Muscle layer of colon (tissue), 2 donors: ENCODE data around the gene SYT11.
"Not testable (repeated sequence)": the region's sequence is repeated elsewhere in the genome, so short reads cannot be mapped to it uniquely, and the experiment has no call there.

Experiments used
- H3K27ac ChIP-seq: one replicate; pipeline ENCODE4 v1.7.0; 2013; ENCODE audit warnings: low read depth, mild to moderate bottlenecking, low read length, moderate library complexity
- H3K27me3 ChIP-seq, 2 donors: one replicate each; pipeline ENCODE4 v1.7.0; 2013; ENCODE audit warnings: low read length in 2 of 2, mild to moderate bottlenecking in 2 of 2; ENCODE audit not compliant: insufficient read depth in 2 of 2, control insufficient read depth in 1 of 2
- H3K36me3 ChIP-seq: one replicate; pipeline ENCODE4 v1.7.0; 2013; ENCODE audit warnings: mild to moderate bottlenecking, low read length; ENCODE audit not compliant: insufficient read depth
- H3K4me1 ChIP-seq: one replicate; pipeline ENCODE4 v1.7.0; 2013; ENCODE audit warnings: mild to moderate bottlenecking, low read length; ENCODE audit not compliant: insufficient read depth
- H3K4me3 ChIP-seq, 2 donors: one replicate each; pipeline ENCODE4 v1.7.0; 2013; ENCODE audit warnings: low read length in 2 of 2, low read depth in 1 of 2, mild to moderate bottlenecking in 1 of 2, moderate library complexity in 1 of 2
- H3K9ac ChIP-seq: one replicate; pipeline ENCODE4 v1.7.0; 2013; ENCODE audit warnings: low read length
- H3K9me3 ChIP-seq: one replicate; pipeline ENCODE4 v1.7.0; 2013; ENCODE audit warnings: mild to moderate bottlenecking, low read length
- donor health status: abdominal sarcoma.
- donor health status: Adenocarcinoma of cecum.

Gene SYT11

GRCh38 chr1:155859234-155859829 is at the start of gene SYT11:
SYT11 (plus strand) TSS chr1:155859567; CDS start chr1:155859762, 195 bp downstream.
- Histone ChIP-seq H3K9me3 (no peaks in the 10 kb centered on the region), H3K27ac (peak within 1 kb of the TSS; percentile 79), H3K9ac (peak within 1 kb of the TSS; percentile 64), H3K4me1 (peaks cover 23% of the 10 kb centered on the region), H3K27me3 (no peaks in the 10 kb centered on the region), H3K36me3 (peaks cover 6% of the 10 kb centered on the region), H3K4me3 (peak within 1 kb of the TSS; percentile 29 to 68)

DNA sequence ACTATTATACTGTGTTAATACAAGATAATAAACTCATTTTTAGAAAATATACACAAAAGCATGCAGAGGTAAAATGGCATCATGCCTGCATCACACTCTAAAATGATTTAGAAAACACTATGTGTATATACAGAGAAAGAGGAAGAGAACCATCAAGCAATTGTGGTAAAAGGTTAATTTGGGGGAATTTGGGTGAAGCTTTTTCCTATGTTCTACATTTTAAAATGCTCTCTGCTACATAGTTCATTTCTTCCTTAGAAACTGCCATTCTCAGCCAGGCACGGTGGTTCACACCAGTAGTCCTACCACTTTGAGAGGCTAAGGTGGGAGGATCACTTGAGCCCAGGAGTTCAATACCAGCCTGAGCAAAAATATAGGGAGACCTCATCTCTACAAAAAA is 46.5 kb upstream of the SYT11 start:
- Histone ChIP-seq H3K4me3 (no peak overlapping the region), H3K36me3 (peaks cover 27% of the 10 kb centered on the region), H3K4me1 (no peaks in the 10 kb centered on the region), H3K9me3 (no peaks in the 10 kb centered on the region), H3K27ac (no peak overlapping the region), H3K27me3 (no peaks in the 10 kb centered on the region), H3K9ac (no peak overlapping the region)

- H3K27ac ChIP-seq, result no peak overlapping the region
- H3K9ac ChIP-seq, result no peak overlapping the region
Observed at GRCh38 chr1:155813672-155814071, 45.7 kb upstream of the SYT11 start.

DNA sequence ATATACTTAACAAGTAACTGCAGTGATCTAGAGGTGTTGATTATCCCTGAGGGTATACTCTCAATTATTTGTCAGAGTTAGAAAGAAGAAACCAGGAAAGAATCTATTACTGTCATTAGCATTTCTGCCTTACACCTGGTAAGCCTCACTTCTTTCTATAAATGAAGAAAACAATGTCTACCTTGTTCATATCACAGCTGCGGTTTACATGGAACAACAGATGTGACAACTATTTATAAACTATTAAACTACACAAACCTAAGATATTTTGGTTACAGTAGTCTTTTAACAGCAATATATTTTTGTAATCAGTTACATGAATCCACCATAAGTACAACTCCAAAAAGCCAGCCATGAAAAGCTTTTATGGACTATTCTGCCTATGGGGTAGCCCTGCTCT is 43.0 kb upstream of the SYT11 start:
- Histone ChIP-seq H3K4me1 (no peaks in the 10 kb centered on the region), H3K4me3 (no peak overlapping the region), H3K9me3 (no peaks in the 10 kb centered on the region), H3K36me3 (peaks cover 47% of the 10 kb centered on the region), H3K9ac (no peak overlapping the region), H3K27ac (no peak overlapping the region), H3K27me3 (no peaks in the 10 kb centered on the region)

More at GRCh38 chr1:155813672-155814071, 45.7 kb upstream of the SYT11 start:
- Histone ChIP-seq H3K36me3 (peaks cover 27% of the 10 kb centered on the region), H3K27me3 (no peaks in the 10 kb centered on the region), H3K4me1 (no peaks in the 10 kb centered on the region), H3K9me3 (no peaks in the 10 kb centered on the region), H3K4me3 (no peak overlapping the region)

- Histone ChIP-seq H3K4me3 (no peak overlapping the region), H3K4me1 (no peaks in the 10 kb centered on the region), H3K9me3 (no peaks in the 10 kb centered on the region), H3K27me3 (no peaks in the 10 kb centered on the region), H3K27ac (no peak overlapping the region), H3K36me3 (peaks cover 15% of the 10 kb centered on the region), H3K9ac (no peak overlapping the region)
Observed at GRCh38 chr1:155827450-155827849, 31.9 kb upstream of the SYT11 start.

DNA sequence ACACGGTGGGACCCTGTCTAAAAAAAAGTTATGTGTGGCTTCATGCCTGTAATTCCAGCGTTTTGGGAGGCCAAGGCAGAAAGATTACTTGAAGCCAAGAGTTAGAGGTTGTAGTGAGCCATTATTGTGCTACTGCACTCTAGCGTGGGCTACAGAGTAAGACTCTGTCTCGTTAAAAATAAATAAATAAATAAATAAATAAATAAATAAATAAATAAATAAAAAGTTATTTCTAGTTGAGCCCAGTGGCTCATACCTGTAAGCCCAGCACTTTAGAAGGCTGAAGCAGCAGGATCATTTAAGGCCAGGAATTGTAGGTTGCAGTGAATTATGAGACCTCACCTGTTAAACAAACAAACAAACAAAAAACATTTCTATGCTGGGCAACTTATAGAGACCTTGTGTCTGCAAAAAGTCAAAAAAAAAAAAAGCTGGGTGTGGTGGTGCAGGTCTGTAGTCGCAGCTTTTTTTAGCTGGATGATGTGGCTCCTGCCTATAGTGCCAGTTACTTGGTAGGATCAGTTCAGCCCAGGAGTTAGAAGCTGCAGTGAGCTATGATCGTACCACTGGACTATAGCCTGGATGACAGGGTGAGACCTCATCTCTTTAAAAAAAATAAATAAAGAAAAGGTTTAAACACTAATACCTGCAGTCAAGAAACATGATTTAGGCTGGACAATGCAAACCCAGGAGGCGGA is 27.9 kb upstream of the SYT11 start:
- Histone ChIP-seq H3K27ac (no peak overlapping the region), H3K36me3 (peaks cover under 1% of the 10 kb centered on the region), H3K9ac (no peak overlapping the region), H3K9me3 (no peaks in the 10 kb centered on the region), H3K27me3 (no peaks in the 10 kb centered on the region), H3K4me3 (no peak overlapping the region), H3K4me1 (no peaks in the 10 kb centered on the region)

DNA sequence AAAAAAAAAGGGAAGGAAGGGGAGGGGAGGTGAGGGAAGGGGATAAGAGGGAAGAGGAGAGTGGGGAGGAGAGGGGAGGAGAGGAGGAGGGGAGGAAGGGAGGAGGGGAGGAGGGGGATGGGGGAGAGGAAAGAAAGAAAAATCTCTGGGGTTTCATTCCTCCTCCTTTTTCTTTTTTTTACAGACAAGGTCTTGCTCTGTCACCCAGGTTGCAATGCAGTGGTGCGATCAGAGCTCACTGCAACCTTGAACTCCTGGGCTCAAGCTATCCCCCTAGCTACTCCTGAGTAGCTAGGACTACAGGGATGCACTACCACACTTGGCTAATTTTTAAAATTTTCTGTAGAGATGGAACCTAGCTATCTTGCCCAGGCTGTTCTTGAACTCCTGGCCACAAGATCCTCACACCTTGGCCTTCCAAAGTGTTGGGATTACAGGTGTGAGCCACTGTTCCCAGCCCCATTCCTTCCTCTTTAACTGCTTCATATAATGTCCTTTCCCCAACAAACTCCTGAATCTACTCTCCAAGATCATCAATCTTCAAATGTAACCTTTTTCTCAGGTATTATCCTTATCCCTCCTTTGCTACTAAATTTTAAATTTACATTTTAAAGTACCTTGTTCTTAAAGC is 25.6 kb upstream of the SYT11 start:
- no peak overlapping the region for H3K27ac ChIP-seq
- H3K27me3 ChIP-seq, result no peaks in the 10 kb centered on the region
- no peak overlapping the region for H3K9ac ChIP-seq
- H3K4me1 ChIP-seq, result no peaks in the 10 kb centered on the region
- no peaks in the 10 kb centered on the region for H3K9me3 ChIP-seq
- no peaks in the 10 kb centered on the region for H3K36me3 ChIP-seq
- no peak overlapping the region for H3K4me3 ChIP-seq

- no peaks in the 10 kb centered on the region for H3K36me3 ChIP-seq
- no peaks in the 10 kb centered on the region for H3K27me3 ChIP-seq
- H3K27ac ChIP-seq, result no peak overlapping the region
- H3K4me3 ChIP-seq, result no peak overlapping the region
- H3K4me1 ChIP-seq, result no peaks in the 10 kb centered on the region
- H3K9ac ChIP-seq, result no peak overlapping the region
- H3K9me3 ChIP-seq, result no peaks in the 10 kb centered on the region
Observed at GRCh38 chr1:155834296-155834926, 25.0 kb upstream of the SYT11 start.

DNA sequence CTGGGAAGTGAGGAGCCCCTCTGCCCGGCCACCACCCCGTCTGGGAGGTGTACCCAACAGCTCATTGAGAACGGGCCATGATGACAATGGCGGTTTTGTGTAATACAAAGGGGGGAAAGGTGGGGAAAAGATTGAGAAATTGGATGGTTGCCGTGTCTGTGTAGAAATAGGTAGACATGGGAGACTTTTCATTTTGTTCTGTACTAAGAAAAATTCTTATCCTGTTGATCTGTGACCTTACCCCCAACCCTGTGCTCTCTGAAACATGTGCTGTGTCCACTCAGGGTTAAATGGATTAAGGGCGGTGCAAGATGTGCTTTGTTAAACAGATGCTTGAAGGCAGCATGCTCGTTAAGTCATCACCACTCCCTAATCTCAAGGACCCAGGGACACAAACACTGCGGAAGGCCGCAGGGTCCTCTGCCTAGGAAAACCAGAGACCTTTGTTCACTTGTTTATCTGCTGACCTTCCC is 24.4 kb upstream of the SYT11 start:
- not testable (repeated sequence) for H3K9ac ChIP-seq, H3K9me3 ChIP-seq, H3K36me3 ChIP-seq, H3K4me3 ChIP-seq, H3K27ac ChIP-seq, H3K27me3 ChIP-seq, H3K4me1 ChIP-seq

GRCh38 chr1:155835548-155835947 is 23.8 kb upstream of the SYT11 start:
- Histone ChIP-seq H3K4me3 (no peak overlapping the region), H3K27me3 (no peaks in the 10 kb centered on the region), H3K4me1 (no peaks in the 10 kb centered on the region), H3K36me3 (no peaks in the 10 kb centered on the region), H3K9me3 (no peaks in the 10 kb centered on the region), H3K9ac (no peak overlapping the region), H3K27ac (no peak overlapping the region)

GRCh38 chr1:155840386-155840785 is 19.0 kb upstream of the SYT11 start:
- no peak overlapping the region for H3K9ac ChIP-seq
- H3K4me3 ChIP-seq, result no peak overlapping the region
- peaks cover 4% of the 10 kb centered on the region for H3K36me3 ChIP-seq
- H3K4me1 ChIP-seq, result no peaks in the 10 kb centered on the region
- H3K27me3 ChIP-seq, result no peaks in the 10 kb centered on the region
- H3K9me3 ChIP-seq, result no peaks in the 10 kb centered on the region
- no peak overlapping the region for H3K27ac ChIP-seq
